GM23338 (cell line): Measurements from ENCODE around the gene GHRHR. TPM values are rescaled to one million over a fixed set of nuclear protein-coding genes. Genes with fewer than 3 reads are reported as not detected.

Source experiments
- ATAC-seq: fragments of 200-7000 bp; cut with Tn5 transposase; 3 replicates; pipeline ENCODE4 v1.9.1; 2020
- DNase-seq: peaks from one replicate; pipeline ENCODE4 v3.0.0-alpha.2; 2015; ENCODE audit warnings: low spot score
- H2AFZ ChIP-seq: fragments of 200-600 bp; sonication (generic); 2 replicates; pipeline ENCODE4 v1.8.0; 2016; ENCODE audit warnings: antibody characterized with exemption, mild to moderate bottlenecking, moderate library complexity
- H3F3A ChIP-seq: fragments of 200-600 bp; sonication (generic); replicated peaks from 2 replicates; pipeline ENCODE4 v1.8.0; 2017; ENCODE audit warnings: antibody characterized with exemption, mixed run types, low read depth
- H3K27ac ChIP-seq: fragments of 200-600 bp; sonication (generic); 2 replicates; pipeline ENCODE4 v1.6.1; 2016; ENCODE audit warnings: low read depth
- H3K27me3 ChIP-seq: fragments of 200-600 bp; sonication (generic); 2 replicates; pipeline ENCODE4 v1.8.0; 2016; ENCODE audit warnings: mild to moderate bottlenecking, mixed run types, moderate library complexity; ENCODE audit not compliant: insufficient read depth
- H3K36me3 ChIP-seq: fragments of 200-600 bp; sonication (generic); 2 replicates; pipeline ENCODE4 v1.8.0; 2016; ENCODE audit warnings: mild to moderate bottlenecking; ENCODE audit not compliant: insufficient read depth
- H3K4me1 ChIP-seq: fragments of 200-600 bp; sonication (generic); 2 replicates; pipeline ENCODE4 v1.8.0; 2016; ENCODE audit warnings: mild to moderate bottlenecking, moderate library complexity; ENCODE audit not compliant: insufficient read depth
- H3K4me2 ChIP-seq: fragments of 200-600 bp; sonication (generic); 2 replicates; pipeline ENCODE4 v1.7.1; 2017; ENCODE audit warnings: mixed run types
- H3K4me3 ChIP-seq: fragments of 200-600 bp; sonication (generic); 2 replicates; pipeline ENCODE4 v1.6.1; 2016; ENCODE audit warnings: mixed run types
- H3K79me2 ChIP-seq: fragments of 200-600 bp; sonication (generic); replicated peaks from 2 replicates; pipeline ENCODE4 v1.8.0; 2017; ENCODE audit warnings: mild to moderate bottlenecking; ENCODE audit not compliant: insufficient read depth
- H3K9me2 ChIP-seq: fragments of 200-600 bp; sonication (generic); 2 replicates; pipeline ENCODE4 v1.8.0; 2017; ENCODE audit not compliant: insufficient read depth
- H4K20me1 ChIP-seq: fragments of 200-600 bp; sonication (generic); replicated peaks from 2 replicates; pipeline ENCODE4 v1.8.0; 2017; ENCODE audit warnings: mild to moderate bottlenecking; ENCODE audit not compliant: insufficient read depth
- H3K27ac Mint-ChIP-seq: 2 replicates; pipeline ENCODE4 v1.8.0; 2020; ENCODE audit warnings: inconsistent platforms, mild to moderate bottlenecking, moderate library complexity, mixed read lengths
- H3K27me3 Mint-ChIP-seq: 3 replicates; pipeline ENCODE4 v1.8.0; 2022; ENCODE audit warnings: low read depth, mild to moderate bottlenecking, moderate library complexity, mixed read lengths, inconsistent platforms; ENCODE audit not compliant: insufficient read depth, poor library complexity
- H3K36me3 Mint-ChIP-seq: 3 replicates; pipeline ENCODE4 v1.8.0; 2021; ENCODE audit warnings: low read depth, mild to moderate bottlenecking, inconsistent platforms, moderate library complexity, mixed read lengths
- H3K4me1 Mint-ChIP-seq: 3 replicates; pipeline ENCODE4 v1.8.0; 2020; ENCODE audit warnings: mild to moderate bottlenecking, inconsistent platforms, mixed read lengths
- H3K4me3 Mint-ChIP-seq: 3 replicates; pipeline ENCODE4 v1.8.0; 2021; ENCODE audit warnings: moderate library complexity, mild to moderate bottlenecking, inconsistent platforms, mixed read lengths
- H3K9me3 Mint-ChIP-seq: 3 replicates; pipeline ENCODE4 v1.8.0; 2020; ENCODE audit warnings: moderate library complexity, mild to moderate bottlenecking, inconsistent platforms, mixed read lengths
- CTCF ChIP-seq, 2 experiments: fragments of 200-600 bp in 1 of 2; sonication (generic) in 1 of 2; conservative IDR thresholded peaks; 2 replicates each; pipeline versions ENCODE4 v1.5.1 to v1.6.1; 2016 to 2017; ENCODE audit warnings: antibody characterized with exemption in 2 of 2, low read depth in 2 of 2, mild to moderate bottlenecking in 2 of 2, moderate library complexity in 1 of 2
- EZH2 ChIP-seq: fragments of 200-600 bp; sonication (generic); IDR thresholded peaks from one replicate; pipeline ENCODE4 v1.8.0; 2017; ENCODE audit warnings: antibody characterized with exemption, mild to moderate bottlenecking, low read depth; ENCODE audit not compliant: unreplicated experiment
- EZH2phosphoT487 ChIP-seq: fragments of 200-600 bp; sonication (generic); IDR thresholded peaks from one replicate; pipeline ENCODE4 v1.8.1; 2018; ENCODE audit warnings: antibody characterized with exemption; ENCODE audit not compliant: unreplicated experiment
- REST ChIP-seq: IDR thresholded peaks from one replicate; pipeline ENCODE4 v1.6.1; 2018; ENCODE audit warnings: antibody characterized with exemption; ENCODE audit not compliant: unreplicated experiment
- ZNF331 ChIP-seq: fragments of 250-450 bp; sonication (Bioruptor Pico); IDR thresholded peaks from 2 replicates; pipeline ENCODE4 v1.5.0; 2020; ENCODE audit warnings: low read depth, mild to moderate bottlenecking, moderate library complexity
- polyA plus RNA-seq: library from polyadenylated mRNA; unstranded; fragments of >200 nt; fragmentation: Nextera tagmentation; extraction: Ambion mirVana; gene quantifications from 2 replicates; pipeline ENCODE4 v1.2.1, GENCODE V29; 2016
- total RNA-seq: library from RNA; depleted of rRNA; stranded (reverse); fragments of >200 nt; shearing (Covaris generic); gene quantifications from 2 replicates; pipeline ENCODE4 v1.2.3, GENCODE V29; 2014

GHRHR gene
- total and polyA plus RNA-seq, 2 experiments from 2014 or later = 2.2 TPM; not detected in 1

GRCh38 chr7:30965883-30966282 lies 2.1 kb downstream of the GHRHR start:
- Mint-ChIP-seq H3K36me3 (no peaks in the 10 kb centered on the region), H3K27ac (no peak overlapping the region), H3K4me3 (no peak overlapping the region), H3K4me1 (no peaks in the 10 kb centered on the region; the same call in 2 of the 3 replicates), H3K9me3 (no peaks in the 10 kb centered on the region), H3K27me3 (peaks cover 7% of the 10 kb centered on the region)
- Histone ChIP-seq H3K27me3 (no peaks in the 10 kb centered on the region), H3K9me2 (no peaks in the 10 kb centered on the region; the same call in 1 of the 2 replicates), H3K4me3 (no peak overlapping the region), H3K36me3 (no peaks in the 10 kb centered on the region), H3K4me2 (no peak overlapping the region), H4K20me1 (no peaks in the 10 kb centered on the region), H3K4me1 (no peaks in the 10 kb centered on the region), H3K27ac (no peak overlapping the region), H2AFZ (no peak overlapping the region), H3F3A (no peaks in the 10 kb centered on the region), H3K79me2 (no peaks in the 10 kb centered on the region)
- ATAC-seq = no peak
- no peak for TF ChIP-seq EZH2
- no peak for TF ChIP-seq EZH2phosphoT487
- TF ChIP-seq CTCF (conservative IDR thresholded peaks at IDR 0.05; ENCODE audit: low read depth in 2 of 2) = no peak
- no peak for TF ChIP-seq REST
- TF ChIP-seq ZNF331 (CRISPR knock-in tag) = no peak
- DNase-seq = no peak

- Mint-ChIP-seq H3K27me3 (peaks cover 13% of the 10 kb centered on the region), H3K36me3 (no peaks in the 10 kb centered on the region), H3K27ac (no peak overlapping the region), H3K4me1 (peaks cover 4% of the 10 kb centered on the region), H3K4me3 (no peak overlapping the region), H3K9me3 (no peaks in the 10 kb centered on the region)
- ATAC-seq (no peak), DNase-seq (no peak)
- no peaks in the 10 kb centered on the region for H3K36me3 ChIP-seq
- H3K27me3 ChIP-seq = no peaks in the 10 kb centered on the region
- H3K4me3 ChIP-seq = no peak overlapping the region
- H3K27ac ChIP-seq = no peak overlapping the region
- H3F3A ChIP-seq = no peaks in the 10 kb centered on the region
- H4K20me1 ChIP-seq = no peaks in the 10 kb centered on the region
- H3K9me2 ChIP-seq = no peaks in the 10 kb centered on the region; the same call in 1 of the 2 replicates
- TF ChIP-seq EZH2 = no peak
- TF ChIP-seq EZH2phosphoT487 = no peak
- H3K4me1 ChIP-seq = no peaks in the 10 kb centered on the region
- no peak overlapping the region for H2AFZ ChIP-seq
- no peaks in the 10 kb centered on the region for H3K79me2 ChIP-seq
- H3K4me2 ChIP-seq = no peak overlapping the region
These were observed 4.5 kb downstream of the GHRHR start for GRCh38 chr7:30968294-30968693.
